Tibial nerve (tissue), 4 donors: ENCODE measurements around the gene BICDL2. TPM values are rescaled to one million over a fixed set of nuclear protein-coding genes. Genes with fewer than 3 reads are reported as not detected.

Experiments used
- DNase-seq, 2 donors: peaks; one replicate each; pipeline ENCODE4 v3.0.0-alpha.2; 2019; ENCODE audit warnings: low spot score in 2 of 2
- H3K27ac ChIP-seq, 4 donors: fragments of 200-600 bp; sonication (generic) in 3 of 4; one replicate each; pipeline ENCODE4 v1.5.1; 2017 to 2019; ENCODE audit warnings: mild to moderate bottlenecking in 1 of 4
- H3K27me3 ChIP-seq, 2 donors: fragments of 200-600 bp; sonication (generic) in 1 of 2; one replicate each; pipeline versions ENCODE4 v1.5.1 to v1.6.0; 2017 to 2019
- H3K36me3 ChIP-seq, 3 donors: fragments of 200-600 bp; sonication (generic); one replicate each; pipeline ENCODE4 v1.5.1; 2018 to 2019
- H3K4me1 ChIP-seq, 4 donors: fragments of 200-600 bp; sonication (generic) in 3 of 4; one replicate each; pipeline ENCODE4 v1.5.1; 2017 to 2019
- H3K4me3 ChIP-seq, 4 donors: fragments of 200-600 bp; sonication (generic) in 3 of 4; one replicate each; pipeline ENCODE4 v1.5.1; 2017 to 2019; ENCODE audit warnings: mild to moderate bottlenecking in 1 of 4, moderate library complexity in 1 of 4
- H3K9me3 ChIP-seq, 4 donors: fragments of 200-600 bp; sonication (generic) in 3 of 4; one replicate each; pipeline ENCODE4 v1.5.1; 2017 to 2019
- CTCF ChIP-seq, 5 experiments: fragments of 200-600 bp in 3 of 5; fragments of 450-650 bp in 2 of 5; sonication (generic) in 3 of 5; IDR thresholded peaks; one replicate each; pipeline ENCODE4 v1.5.1; 2016 to 2019; ENCODE audit warnings: antibody characterized with exemption in 5 of 5, mild to moderate bottlenecking in 3 of 5, moderate library complexity in 2 of 5
- EP300 ChIP-seq, 2 donors: sonication (generic); formaldehyde crosslinking; IDR thresholded peaks; one replicate each; pipeline ENCODE4 v1.6.1; 2017; ENCODE audit warnings: antibody characterized with exemption in 2 of 2, mild to moderate bottlenecking in 1 of 2
- POLR2A ChIP-seq, 2 donors: fragments of 450-650 bp; IDR thresholded peaks; one replicate each; pipeline ENCODE4 v1.6.1; 2017; ENCODE audit warnings: antibody characterized with exemption in 2 of 2, mild to moderate bottlenecking in 2 of 2, moderate library complexity in 2 of 2
- WGBS, 2 donors: methylation state at CpG; one replicate each; pipeline ENCODE4 v1.1.5; 2018; 5-methylcytosine and 5-hydroxymethylcytosine counted together
- total RNA-seq, 4 donors: library from RNA; depleted of rRNA; stranded (reverse); fragments of >200 nt; gene quantifications; one replicate each; pipeline ENCODE4 v1.1.0, GENCODE V29; 2016

Gene BICDL2
- total RNA-seq, 4 donors from 2014 or later = not detected

- H3K27me3 ChIP-seq = peaks cover 0 to 62% of the 10 kb centered on the region in 2 donors
- TF ChIP-seq EP300 (IDR thresholded peaks at IDR 0.05) = no peak
- TF ChIP-seq CTCF (IDR thresholded peaks at IDR 0.05) = no peak
- no peak for TF ChIP-seq POLR2A (IDR thresholded peaks at IDR 0.05)
Observed at GRCh38 chr16:3029491-3030221, 7.1 kb downstream of the BICDL2 start.

DNA sequence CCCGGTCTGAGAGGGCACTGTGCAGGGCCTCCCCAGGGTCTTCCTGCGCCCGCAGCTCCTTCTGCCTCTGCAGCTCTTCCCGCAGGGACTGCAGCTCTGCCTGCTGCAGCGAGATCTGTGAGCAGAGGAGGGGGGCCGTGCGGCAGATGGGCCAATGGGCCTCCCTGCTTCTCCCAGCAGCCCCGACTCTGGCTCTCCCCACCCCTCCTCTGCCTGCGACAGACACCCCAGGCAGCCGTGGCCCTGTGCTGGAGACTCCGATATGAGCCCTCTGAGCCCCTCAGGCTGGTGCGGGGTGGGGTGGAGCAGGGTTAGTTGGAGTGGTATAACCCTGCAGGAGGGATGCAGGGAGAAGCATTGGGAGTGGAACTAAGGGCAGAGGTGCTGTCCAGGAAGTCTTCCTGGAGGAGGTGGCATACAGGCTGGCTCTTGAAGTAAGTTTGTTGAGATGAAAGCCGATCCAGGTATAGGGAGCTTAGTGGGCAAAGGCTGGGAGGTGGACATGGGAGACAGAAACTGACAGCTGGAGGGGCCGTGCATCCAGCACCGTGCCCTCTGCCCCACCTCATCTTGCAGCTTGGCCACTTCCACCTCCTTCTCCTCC is 7.9 kb downstream of the BICDL2 start:
- Histone ChIP-seq H3K27ac (no peak overlapping the region), H3K36me3 (peaks cover 0 to 22% (median 5%) of the 10 kb centered on the region in 3 donors), H3K4me3 (no peak overlapping the region), H3K4me1 (peaks cover 0 to 42% (median 16%) of the 10 kb centered on the region in 4 donors), H3K27me3 (peaks cover 0 to 54% of the 10 kb centered on the region in 2 donors), H3K9me3 (no peaks in the 10 kb centered on the region)
- TF ChIP-seq CTCF (IDR thresholded peaks at IDR 0.05) (no peak), POLR2A (IDR thresholded peaks at IDR 0.05) (no peak), EP300 (IDR thresholded peaks at IDR 0.05) (no peak)
- 31 to 42% methylated on average over 8 to 15 of the region's 15 CpGs for WGBS, 2 donors
- no peak for DNase-seq

More at GRCh38 chr16:3029491-3030221, 7.1 kb downstream of the BICDL2 start:
- Histone ChIP-seq H3K4me1 (peaks cover 0 to 36% (median 16%) of the 10 kb centered on the region in 4 donors), H3K9me3 (no peaks in the 10 kb centered on the region), H3K4me3 (no peak overlapping the region), H3K36me3 (peaks cover 0 to 22% (median 5%) of the 10 kb centered on the region in 3 donors), H3K27ac (no peak overlapping the region)
- no peak for DNase-seq
- 11 to 16% methylated on average over 45 to 59 of the region's 59 CpGs for WGBS, 2 donors

GRCh38 chr16:3027983-3028715 is 8.6 kb downstream of the BICDL2 start:
- peak; percentile 40 to 49 for DNase-seq
- H3K27ac ChIP-seq = no peak overlapping the region
- H3K4me3 ChIP-seq = no peak overlapping the region
- 7 to 27% methylated on average over 22 to 43 of the region's 58 CpGs for WGBS, 2 donors
- no peak for TF ChIP-seq POLR2A (IDR thresholded peaks at IDR 0.05)
- TF ChIP-seq CTCF (IDR thresholded peaks at IDR 0.05) = peak; percentile 55 to 81 (median 75)
- no peak for TF ChIP-seq EP300 (IDR thresholded peaks at IDR 0.05)
- peaks cover 0 to 47% (median 21%) of the 10 kb centered on the region in 4 donors for H3K4me1 ChIP-seq
- no peaks in the 10 kb centered on the region for H3K9me3 ChIP-seq
- peaks cover 0 to 22% (median 5%) of the 10 kb centered on the region in 3 donors for H3K36me3 ChIP-seq
- peaks cover 0 to 47% of the 10 kb centered on the region in 2 donors for H3K27me3 ChIP-seq

GRCh38 chr16:3027489-3027795 is 9.3 kb downstream of the BICDL2 start:
- Histone ChIP-seq H3K36me3 (peaks cover 0 to 22% (median 5%) of the 10 kb centered on the region in 3 donors), H3K4me3 (no peak overlapping the region), H3K4me1 (peaks cover 0 to 54% (median 28%) of the 10 kb centered on the region in 4 donors), H3K27me3 (peaks cover 0 to 40% of the 10 kb centered on the region in 2 donors), H3K9me3 (no peaks in the 10 kb centered on the region), H3K27ac (no peak overlapping the region)
- 86 to 90% methylated on average over 5 to 8 of the region's 8 CpGs for WGBS, 2 donors
- no peak for DNase-seq
- TF ChIP-seq EP300 (IDR thresholded peaks at IDR 0.05) (no peak), CTCF (IDR thresholded peaks at IDR 0.05) (no peak), POLR2A (IDR thresholded peaks at IDR 0.05) (no peak)
